SK-N-DZ (cell line): ENCODE results near the gene LCN15. TPM values are rescaled to one million over a fixed set of nuclear protein-coding genes. Genes with fewer than 3 reads are reported as not detected.
A peak's percentile ranks its signal among the peaks of the same experiment; 100 is the strongest.
"Not testable (repeated sequence)": the region's sequence is repeated elsewhere in the genome, so short reads cannot be mapped to it uniquely, and the experiment has no call there.

Source experiments
- DNase-seq: peaks from one replicate; pipeline ENCODE4 v3.0.0-alpha.2; 2015; ENCODE audit warnings: low spot score
- polyA plus RNA-seq, 2 experiments: library from polyadenylated mRNA; depleted of rRNA; stranded (reverse); fragments of >200 nt; gene quantifications; 2 replicates each; pipeline ENCODE4 v1.2.3, GENCODE V29; 2014

The LCN15 gene, protein sequence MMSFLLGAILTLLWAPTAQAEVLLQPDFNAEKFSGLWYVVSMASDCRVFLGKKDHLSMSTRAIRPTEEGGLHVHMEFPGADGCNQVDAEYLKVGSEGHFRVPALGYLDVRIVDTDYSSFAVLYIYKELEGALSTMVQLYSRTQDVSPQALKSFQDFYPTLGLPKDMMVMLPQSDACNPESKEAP
- polyA plus RNA-seq (2014; cell fraction: cytosol; rRNA removed) = not detected in 2 replicates
- not detected in 2 replicates for polyA plus RNA-seq (2014; cell fraction: nucleus; rRNA removed)

DNA sequence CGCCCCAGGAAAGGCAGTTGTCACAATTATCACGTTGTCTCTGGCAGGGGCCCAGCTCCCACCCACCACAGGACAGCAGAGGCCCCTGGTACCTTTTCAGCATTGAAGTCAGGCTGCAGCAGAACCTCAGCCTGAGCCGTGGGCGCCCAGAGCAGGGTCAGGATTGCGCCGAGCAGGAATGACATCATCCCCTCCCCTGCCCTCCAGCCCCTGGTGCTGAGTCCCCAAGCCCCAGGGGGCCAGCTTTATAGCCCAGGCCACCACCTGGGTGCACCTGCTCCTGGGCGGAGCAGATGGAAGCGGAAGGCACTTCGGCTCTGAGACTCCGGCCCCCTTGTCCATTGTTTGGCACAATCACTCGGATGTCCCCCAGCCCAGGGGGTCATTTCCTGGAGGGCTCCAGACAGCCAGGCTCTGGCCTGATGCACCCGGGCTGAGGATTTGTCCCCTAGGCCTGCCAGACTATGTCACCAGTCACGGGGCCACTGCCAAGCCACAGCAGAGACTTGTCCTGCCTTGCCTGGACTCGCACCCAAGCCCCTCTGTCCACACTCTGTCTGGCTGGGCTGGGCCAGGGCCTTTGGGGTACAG is at the start of gene LCN15:
LCN15 (minus strand) TSS at position 218 of the 591 bp plus-strand sequence; CDS start at position 188, 30 bp downstream.
- DNase-seq = no peak

DNA sequence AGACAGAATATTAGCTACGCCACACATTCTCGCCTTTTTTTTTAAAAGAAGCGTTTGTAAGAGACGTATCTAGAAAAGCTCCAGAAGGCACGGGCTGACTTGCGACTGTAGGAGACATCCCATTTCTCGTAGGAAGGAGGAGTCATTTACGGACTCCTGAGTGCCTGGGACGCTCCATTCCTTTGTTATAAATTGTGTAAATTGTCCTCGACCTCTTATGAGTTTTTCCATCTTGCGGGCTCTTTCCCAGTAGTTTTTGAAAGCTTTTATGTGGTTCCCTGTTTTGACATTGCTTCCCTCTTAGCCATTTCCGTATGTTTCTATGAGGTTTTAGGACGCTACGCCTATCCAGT is 44.5 kb upstream of the LCN15 start:
- no peak for DNase-seq

GRCh38 chr9:136808075-136808805 is 43.9 kb upstream of the LCN15 start:
- DNase-seq = no peak

GRCh38 chr9:136807281-136808074 is 43.2 kb upstream of the LCN15 start, which contains the start of gene RABL6:
Gene RABL6, plus strand, starts transcription at chr9:136807948. Its CDS starts 249 bp downstream, at chr9:136808197.
- peak; percentile 65 for DNase-seq

GRCh38 chr9:136806631-136807201 is 42.4 kb upstream of the LCN15 start:
- DNase-seq = no peak

DNA sequence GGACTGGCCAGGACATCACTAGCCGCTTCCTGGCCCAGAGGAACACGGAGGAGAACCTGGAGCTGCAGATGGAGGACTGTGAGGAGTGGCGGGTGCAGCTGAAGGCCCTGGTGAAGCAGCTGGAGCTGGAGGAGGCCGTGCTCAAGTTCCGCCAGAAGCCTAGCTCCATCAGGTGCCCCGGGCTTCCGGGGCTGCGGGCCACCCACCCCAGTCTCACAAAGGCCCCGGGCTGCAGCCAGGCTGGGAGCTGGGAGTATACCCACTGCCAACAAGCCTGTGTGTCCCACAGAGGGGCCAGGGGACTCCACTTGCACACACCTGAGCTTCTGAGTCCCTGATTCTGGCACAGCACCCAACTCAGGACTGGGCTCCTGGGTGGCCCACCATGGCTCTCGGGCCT is 41.7 kb upstream of the LCN15 start:
- no peak for DNase-seq

- no peak for DNase-seq
These were observed 41.0 kb upstream of the LCN15 start for GRCh38 chr9:136805207-136805740.

DNA sequence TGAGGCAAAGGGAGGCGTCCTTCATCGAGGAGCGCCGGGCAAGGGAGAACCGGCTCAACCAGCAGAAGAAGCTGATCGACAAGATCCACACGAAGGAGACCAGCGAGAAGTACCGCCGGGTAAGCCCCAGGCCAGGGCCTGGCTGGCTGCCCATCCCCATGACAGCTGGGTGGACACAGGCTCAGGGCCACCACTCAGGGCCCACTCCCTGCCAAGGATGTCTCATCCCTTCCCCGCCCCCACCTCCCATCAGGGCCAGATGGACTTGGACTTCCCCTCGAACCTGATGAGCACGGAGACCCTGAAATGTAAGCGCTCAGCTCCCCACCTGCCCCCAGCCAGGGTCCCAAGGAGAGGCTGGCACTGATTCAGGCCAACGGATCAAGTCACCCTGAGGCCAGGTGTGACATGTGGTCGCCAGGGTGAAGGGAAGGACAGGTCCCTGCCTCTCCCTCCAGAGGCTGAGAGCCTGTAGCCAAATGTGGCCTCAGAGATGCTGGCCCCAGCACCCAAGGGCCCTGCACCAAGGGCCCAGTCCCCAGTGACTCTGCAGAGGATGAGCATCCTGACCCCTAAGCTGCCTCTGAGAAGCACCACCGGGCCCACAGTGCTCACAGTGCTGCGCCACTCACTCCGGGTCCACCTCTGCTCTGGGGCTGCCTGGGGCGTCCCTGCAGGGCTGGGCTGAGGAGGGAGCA is 40.3 kb upstream of the LCN15 start:
- DNase-seq = no peak

- no peak for DNase-seq
These were observed 39.5 kb upstream of the LCN15 start for GRCh38 chr9:136803551-136804508.

DNA sequence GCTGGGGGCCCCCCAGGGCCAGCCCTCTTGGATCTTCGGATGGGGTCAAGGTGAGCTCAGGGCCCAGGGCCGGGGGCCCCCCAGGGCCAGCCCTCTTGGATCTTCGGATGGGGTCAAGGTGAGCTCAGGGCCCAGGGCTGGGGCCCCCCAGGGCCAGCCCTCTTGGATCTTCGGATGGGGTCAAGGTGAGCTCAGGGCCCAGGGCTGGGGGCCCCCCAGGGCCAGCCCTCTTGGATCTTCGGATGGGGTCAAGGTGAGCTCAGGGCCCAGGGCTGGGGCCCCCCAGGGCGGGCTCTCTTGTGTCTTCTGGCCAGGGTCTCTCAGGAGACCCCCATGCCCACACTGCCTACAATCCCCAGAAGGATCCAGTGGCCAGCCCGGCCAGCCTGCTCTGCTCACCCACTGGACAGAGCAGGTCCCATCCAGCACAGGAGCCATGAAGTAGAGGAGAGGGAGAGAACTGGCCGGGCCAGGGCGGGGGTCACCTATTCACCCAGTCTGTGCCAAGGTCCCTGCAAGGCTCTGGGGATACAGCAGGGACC is 38.8 kb upstream of the LCN15 start:
- DNase-seq = not testable (repeated sequence)

DNA sequence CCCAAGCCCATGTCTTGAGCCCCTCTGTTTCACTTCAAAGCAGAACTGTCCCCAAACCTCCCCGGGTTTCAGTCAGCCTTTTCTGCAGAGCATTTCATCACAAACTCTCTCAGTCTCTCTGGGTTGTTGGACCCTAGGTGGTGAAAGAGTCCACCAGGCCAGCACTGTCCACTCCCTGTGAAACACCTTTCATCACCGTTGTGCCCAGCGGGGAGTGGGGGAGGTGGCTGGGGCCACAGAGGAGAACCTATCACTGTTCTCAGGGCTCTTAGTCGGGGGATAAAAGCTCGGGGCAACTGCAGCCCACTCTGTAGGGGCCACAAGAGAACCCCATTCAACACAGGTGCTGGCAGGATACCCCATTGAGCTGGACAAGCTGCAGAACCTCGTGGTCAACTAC is 38.0 kb upstream of the LCN15 start:
- no peak for DNase-seq

DNA sequence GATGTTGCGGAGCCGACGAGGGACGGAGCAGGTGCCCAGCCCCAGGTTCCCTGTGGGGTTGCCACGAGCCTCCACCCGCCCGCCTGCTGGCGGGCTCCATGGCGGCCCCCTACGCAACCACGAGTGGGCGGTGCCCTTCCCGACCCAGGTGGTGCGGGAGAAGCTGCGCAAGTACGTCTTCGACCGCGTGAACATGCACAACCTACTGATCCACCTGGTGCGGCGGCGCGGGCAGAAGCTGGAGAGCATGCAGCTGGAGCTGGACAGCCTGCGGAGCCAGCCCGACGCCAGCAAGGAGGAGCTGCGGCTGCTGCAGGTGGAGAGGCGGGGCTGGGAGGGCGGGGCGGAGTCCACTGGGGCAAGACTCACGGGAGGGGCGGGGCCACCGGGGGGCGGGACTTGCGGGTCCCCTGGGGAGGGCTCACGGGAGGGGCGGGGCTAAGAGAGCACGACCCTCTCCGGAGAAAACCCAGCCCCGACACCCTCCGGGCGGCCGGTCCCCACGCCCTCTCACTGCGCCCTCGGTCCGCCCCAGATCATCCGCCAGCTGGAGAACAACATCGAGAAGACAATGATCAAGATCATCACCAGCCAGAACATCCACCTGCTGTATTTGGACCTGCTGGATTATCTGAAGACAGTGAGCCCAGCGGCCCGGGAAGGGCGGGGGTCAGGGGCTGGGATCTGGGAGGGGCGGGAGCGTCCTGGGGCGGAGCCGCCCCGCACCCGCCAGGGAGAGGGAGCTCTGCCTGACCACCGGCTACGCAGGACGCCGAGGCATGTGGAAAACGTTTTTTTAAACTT is 35.7 kb upstream of the LCN15 start:
- DNase-seq = peak; percentile 85

- DNase-seq = no peak
These were observed 34.9 kb upstream of the LCN15 start for GRCh38 chr9:136799079-136799853.

- no peak for DNase-seq
These were observed 34.4 kb upstream of the LCN15 start for GRCh38 chr9:136798708-136799078.

- peak; percentile 82 for DNase-seq
These were observed 32.5 kb upstream of the LCN15 start for GRCh38 chr9:136796775-136797347.

- no peak for DNase-seq
These were observed 32.0 kb upstream of the LCN15 start, which contains the start of gene CCDC183 for GRCh38 chr9:136796238-136796774. Gene CCDC183, plus strand, starts transcription at chr9:136796338. Its CDS starts 60 bp downstream, at chr9:136796398.

- DNase-seq = no peak
These were observed 30.7 kb upstream of the LCN15 start for GRCh38 chr9:136795000-136795348.
